Immature natural killer cell (primary cell): Measurements from ENCODE around the gene AKAP5. TPM values are rescaled to one million over a fixed set of nuclear protein-coding genes. Genes with fewer than 3 reads are reported as not detected.
A peak's percentile ranks its signal among the peaks of the same experiment; 100 is the strongest.

Experiments
- DNase-seq, 3 donors: peaks; one replicate each; pipeline ENCODE4 v3.0.0; 2022; ENCODE audit warnings: mixed read lengths in 1 of 3
- H3K27ac Mint-ChIP-seq, 6 donors: one replicate each; pipeline ENCODE4 v1.8.0; 2020; ENCODE audit warnings: mixed read lengths in 6 of 6, mild to moderate bottlenecking in 5 of 6, inconsistent platforms in 4 of 6, moderate library complexity in 3 of 6
- H3K27me3 Mint-ChIP-seq, 3 donors: one replicate each; pipeline ENCODE4 v1.8.0; 2020 to 2021; ENCODE audit warnings: low read depth in 3 of 3, mild to moderate bottlenecking in 3 of 3, mixed read lengths in 3 of 3, moderate library complexity in 3 of 3, inconsistent platforms in 1 of 3
- H3K36me3 Mint-ChIP-seq, 3 donors: one replicate each; pipeline ENCODE4 v1.8.0; 2020; ENCODE audit warnings: mixed read lengths in 3 of 3, inconsistent platforms in 2 of 3, mild to moderate bottlenecking in 2 of 3
- H3K4me1 Mint-ChIP-seq, 2 donors: one replicate each; pipeline ENCODE4 v1.8.0; 2020; ENCODE audit warnings: inconsistent platforms in 2 of 2, mild to moderate bottlenecking in 2 of 2, mixed read lengths in 2 of 2, moderate library complexity in 1 of 2
- H3K4me3 Mint-ChIP-seq, 5 donors: one replicate each; pipeline ENCODE4 v1.8.0; 2020; ENCODE audit warnings: mild to moderate bottlenecking in 5 of 5, mixed read lengths in 5 of 5, inconsistent platforms in 3 of 5, moderate library complexity in 3 of 5
- H3K9me3 Mint-ChIP-seq, 6 donors: one replicate each; pipeline ENCODE4 v1.8.0; 2020; ENCODE audit warnings: mild to moderate bottlenecking in 6 of 6, mixed read lengths in 6 of 6, inconsistent platforms in 4 of 6, moderate library complexity in 3 of 6
- polyA plus RNA-seq, 3 donors: library from polyadenylated mRNA; unstranded; fragments of 300-500 nt; fragmentation: Illumina TruSeq; gene quantifications; one replicate each; pipeline ENCODE4 v1.2.3, GENCODE V29; 2021

Gene AKAP5, protein sequence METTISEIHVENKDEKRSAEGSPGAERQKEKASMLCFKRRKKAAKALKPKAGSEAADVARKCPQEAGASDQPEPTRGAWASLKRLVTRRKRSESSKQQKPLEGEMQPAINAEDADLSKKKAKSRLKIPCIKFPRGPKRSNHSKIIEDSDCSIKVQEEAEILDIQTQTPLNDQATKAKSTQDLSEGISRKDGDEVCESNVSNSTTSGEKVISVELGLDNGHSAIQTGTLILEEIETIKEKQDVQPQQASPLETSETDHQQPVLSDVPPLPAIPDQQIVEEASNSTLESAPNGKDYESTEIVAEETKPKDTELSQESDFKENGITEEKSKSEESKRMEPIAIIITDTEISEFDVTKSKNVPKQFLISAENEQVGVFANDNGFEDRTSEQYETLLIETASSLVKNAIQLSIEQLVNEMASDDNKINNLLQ
- polyA plus RNA-seq = 1 to 10 TPM; 1.5 to 5.8 (median 4.2) TPM

DNA sequence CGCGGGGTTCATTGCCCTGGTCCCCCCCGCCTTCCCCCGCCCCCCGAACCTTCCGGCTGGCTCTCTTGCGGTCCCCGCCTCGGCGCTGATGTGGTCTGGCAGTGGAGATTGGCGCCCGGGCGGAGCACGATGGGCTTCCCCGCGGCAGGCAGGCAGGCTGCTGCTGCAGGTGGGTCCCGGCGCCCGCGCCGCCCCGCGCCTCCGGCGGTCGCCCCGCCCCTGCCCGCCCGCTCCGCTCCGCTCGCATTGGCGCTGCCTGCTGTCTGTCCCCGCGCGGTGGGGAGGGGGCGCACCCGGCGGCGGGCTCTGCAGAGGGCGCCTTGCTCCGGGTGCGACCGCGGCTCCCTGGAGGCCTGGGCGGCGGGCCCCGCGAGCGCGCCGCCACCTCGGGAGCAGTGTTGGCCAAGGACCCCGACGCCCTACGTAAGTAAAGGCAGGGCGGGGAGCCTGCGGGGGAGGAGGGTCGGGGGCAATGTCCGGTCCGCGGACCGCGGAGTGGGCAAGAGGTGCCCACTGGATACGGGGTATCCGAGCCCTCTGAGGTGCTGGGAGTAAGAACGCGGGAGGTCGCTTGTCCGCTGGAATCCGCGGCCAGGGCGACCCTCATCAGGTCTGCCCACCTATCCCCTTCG is at the start of gene AKAP5:
Gene AKAP5 (plus strand): TSS at position 309 of the 632 bp plus-strand sequence. CDS start 2,896 bp downstream, outside the sequence.
- H3K27me3 Mint-ChIP-seq = peaks cover 4 to 5% (median 5%) of the 10 kb centered on the region in 3 donors
- peaks cover 0 to 5% (median 0%) of the 10 kb centered on the region in 3 donors for H3K36me3 Mint-ChIP-seq
- peaks cover 39 to 47% of the 10 kb centered on the region in 2 donors for H3K4me1 Mint-ChIP-seq
- peak within 1 kb of the TSS; percentile 87 to 98 (median 93) for H3K4me3 Mint-ChIP-seq
- H3K9me3 Mint-ChIP-seq = no peaks in the 10 kb centered on the region
- peak; percentile 77 to 80 (median 79) for DNase-seq
- H3K27ac Mint-ChIP-seq = peak within 1 kb of the TSS; percentile 88 to 97 (median 94)

DNA sequence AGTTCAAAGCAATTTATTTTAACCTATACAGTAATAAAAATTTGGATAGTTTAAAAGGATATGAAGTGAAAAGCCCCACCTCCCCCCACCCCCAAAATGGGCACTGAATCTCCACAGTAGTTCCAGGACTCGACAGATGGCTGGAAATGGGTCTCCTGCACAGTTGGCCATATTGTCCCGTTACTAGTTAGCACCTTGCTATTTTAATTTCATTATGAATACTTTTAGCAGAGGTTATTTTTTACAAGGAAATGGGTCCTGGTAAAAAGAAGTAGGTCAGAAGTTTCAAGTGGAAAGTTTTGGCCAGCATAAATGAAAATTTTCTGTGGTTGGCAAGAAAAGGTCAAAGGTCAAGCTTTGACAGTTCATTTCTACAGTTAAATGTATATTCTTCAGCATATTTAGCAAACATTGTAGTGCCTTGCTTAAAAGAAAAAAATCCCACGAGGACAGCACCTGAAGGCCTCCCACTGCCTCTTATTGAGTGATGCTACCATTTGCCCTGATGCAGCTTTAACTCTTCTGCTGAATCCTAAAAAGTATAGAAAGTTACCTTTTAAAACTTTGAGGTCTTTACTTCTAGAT is 48.9 kb upstream of the AKAP5 start:
- H3K36me3 Mint-ChIP-seq = peaks cover 18 to 45% (median 29%) of the 10 kb centered on the region in 3 donors

DNA sequence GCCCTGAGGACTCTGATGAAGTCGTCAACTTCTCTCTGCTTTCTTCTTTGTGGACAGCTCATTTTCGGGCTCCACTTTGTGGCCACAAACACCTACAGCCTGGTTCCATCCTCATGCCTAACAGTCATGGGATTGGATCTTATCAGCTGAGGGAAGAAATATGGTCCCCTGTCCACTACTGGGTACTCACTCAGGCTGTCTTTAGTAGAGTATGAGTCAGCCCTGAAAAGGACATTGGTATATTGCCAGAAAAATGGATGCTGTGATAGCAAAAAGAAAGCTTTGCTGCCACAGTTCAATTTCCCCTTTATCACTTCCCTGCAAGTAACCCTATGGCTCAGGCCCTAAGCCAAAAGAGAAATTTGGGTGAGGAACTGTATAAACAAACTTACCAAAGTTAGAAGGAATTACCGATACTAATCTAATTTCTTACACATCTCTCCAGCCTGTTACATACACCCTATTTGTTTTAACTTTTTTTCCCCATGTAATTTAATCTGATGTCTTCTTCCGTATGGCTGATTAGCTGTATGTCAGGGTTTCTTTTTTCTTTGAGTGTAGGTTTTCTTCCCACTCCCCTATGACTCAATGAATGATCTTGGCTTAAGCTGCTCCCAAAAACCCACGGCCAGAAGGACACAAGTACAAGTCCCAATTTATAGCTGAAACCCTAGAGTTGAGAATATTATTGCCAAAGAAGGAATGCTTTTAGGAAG is 48.1 kb upstream of the AKAP5 start:
- Mint-ChIP-seq H3K36me3 (peaks cover 17 to 43% (median 26%) of the 10 kb centered on the region in 3 donors), H3K9me3 (no peaks in the 10 kb centered on the region), H3K4me1 (peaks cover 0 to 4% of the 10 kb centered on the region in 2 donors), H3K4me3 (no peak overlapping the region), H3K27ac (peak overlapping the region in 1 of 6 donors; percentile 28), H3K27me3 (peaks cover 0 to 1% (median 0%) of the 10 kb centered on the region in 3 donors)
- DNase-seq = no peak

More for the DNA sequence above, 48.9 kb upstream of the AKAP5 start:
- H3K27me3 Mint-ChIP-seq = peaks cover 0 to 1% (median 0%) of the 10 kb centered on the region in 3 donors
- no peak overlapping the region for H3K27ac Mint-ChIP-seq
- peaks cover 0 to 4% of the 10 kb centered on the region in 2 donors for H3K4me1 Mint-ChIP-seq
- no peak overlapping the region for H3K4me3 Mint-ChIP-seq
- no peak for DNase-seq
- H3K9me3 Mint-ChIP-seq = no peaks in the 10 kb centered on the region

DNA sequence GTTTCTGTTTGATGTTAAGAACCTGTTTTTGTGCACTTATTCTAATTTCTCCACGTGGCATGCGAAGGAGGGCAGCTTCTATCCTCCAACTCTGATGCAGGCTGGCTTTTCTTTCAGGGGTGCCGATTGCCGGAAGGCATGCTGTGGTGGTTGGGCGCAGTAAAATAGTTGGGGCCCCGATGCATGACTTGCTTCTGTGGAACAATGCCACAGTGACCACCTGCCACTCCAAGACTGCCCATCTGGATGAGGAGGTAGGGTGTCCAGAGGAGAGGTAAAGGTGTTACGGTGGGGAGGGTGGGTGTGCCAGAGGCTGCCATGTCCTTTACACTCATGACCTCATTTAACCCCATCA is 47.6 kb upstream of the AKAP5 start:
- Mint-ChIP-seq H3K27me3 (peaks cover 0 to 1% (median 0%) of the 10 kb centered on the region in 3 donors), H3K36me3 (peaks cover 19 to 46% (median 27%) of the 10 kb centered on the region in 3 donors), H3K4me3 (no peak overlapping the region), H3K4me1 (peaks cover 0 to 4% of the 10 kb centered on the region in 2 donors), H3K27ac (no peak overlapping the region), H3K9me3 (no peaks in the 10 kb centered on the region)
- no peak for DNase-seq

DNA sequence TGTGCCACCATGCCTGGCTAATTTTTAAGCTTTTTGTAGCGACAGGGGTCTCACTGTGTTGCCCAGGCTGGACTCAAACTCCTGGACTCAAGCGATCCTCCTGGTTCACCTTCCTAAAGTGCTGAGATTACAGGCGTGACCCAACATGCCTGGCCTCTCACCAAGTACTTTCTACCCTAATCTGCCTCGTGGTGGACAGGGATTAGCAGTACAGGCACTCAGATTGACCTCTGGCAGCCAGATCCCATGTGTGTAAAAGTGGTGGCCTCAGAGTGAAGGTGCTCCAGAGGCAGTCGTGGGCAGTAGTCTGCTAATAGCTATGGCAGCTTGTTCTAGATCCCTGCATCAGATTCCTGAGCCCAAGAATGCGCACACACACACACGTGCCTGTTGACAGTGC is 46.3 kb upstream of the AKAP5 start:
- Mint-ChIP-seq H3K36me3 (peaks cover 16 to 42% (median 27%) of the 10 kb centered on the region in 3 donors), H3K9me3 (no peaks in the 10 kb centered on the region), H3K27ac (no peak overlapping the region), H3K4me3 (no peak overlapping the region), H3K4me1 (peaks cover 0 to 4% of the 10 kb centered on the region in 2 donors), H3K27me3 (peaks cover 0 to 1% (median 0%) of the 10 kb centered on the region in 3 donors)
- no peak for DNase-seq

DNA sequence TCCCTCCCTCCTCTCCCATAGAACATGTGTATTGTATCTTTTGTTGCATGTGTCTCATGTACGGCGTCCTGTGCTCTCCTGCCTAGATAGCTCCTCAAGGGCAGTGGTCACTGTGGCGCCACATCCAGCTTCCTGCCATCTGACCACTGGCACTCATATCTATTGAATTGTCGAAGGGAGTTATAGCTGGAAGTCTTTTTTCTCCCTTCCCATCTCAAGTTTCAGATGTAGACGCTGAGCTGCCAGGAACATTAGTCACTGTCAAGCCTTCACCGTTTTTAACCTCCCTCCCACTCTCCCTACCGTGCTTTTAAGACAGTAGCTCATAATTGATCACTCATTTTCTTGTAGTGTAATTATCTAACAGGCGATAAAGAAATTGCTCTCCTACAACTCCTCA is 44.1 kb upstream of the AKAP5 start:
- no peak overlapping the region for H3K27ac Mint-ChIP-seq
- no peaks in the 10 kb centered on the region for H3K9me3 Mint-ChIP-seq
- H3K4me3 Mint-ChIP-seq = no peak overlapping the region
- H3K4me1 Mint-ChIP-seq = peaks cover 0 to 4% of the 10 kb centered on the region in 2 donors
- no peaks in the 10 kb centered on the region for H3K27me3 Mint-ChIP-seq
- peaks cover 16 to 47% (median 33%) of the 10 kb centered on the region in 3 donors for H3K36me3 Mint-ChIP-seq
- no peak for DNase-seq

DNA sequence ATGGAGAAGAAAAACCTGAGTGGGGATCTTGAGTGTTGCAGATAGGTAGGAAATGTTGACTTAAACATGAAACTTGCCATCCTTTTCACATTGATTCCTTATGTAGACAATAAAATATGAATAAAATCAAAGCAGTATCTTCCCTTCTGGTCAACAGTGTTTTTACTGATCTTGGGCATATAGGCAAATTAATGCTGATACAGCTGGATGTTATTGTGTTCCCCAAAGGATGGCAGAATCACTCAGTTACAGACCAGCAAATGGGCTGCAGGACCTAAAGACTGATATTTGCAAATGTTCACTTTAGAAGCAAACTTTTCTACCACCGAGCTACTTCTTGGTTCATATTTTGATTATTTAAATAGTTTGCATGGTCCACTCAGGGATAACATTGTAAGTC is 43.3 kb upstream of the AKAP5 start:
- Mint-ChIP-seq H3K9me3 (no peaks in the 10 kb centered on the region), H3K27me3 (no peaks in the 10 kb centered on the region), H3K27ac (no peak overlapping the region), H3K36me3 (peaks cover 16 to 45% (median 36%) of the 10 kb centered on the region in 3 donors), H3K4me3 (no peak overlapping the region), H3K4me1 (peaks cover 0 to 4% of the 10 kb centered on the region in 2 donors)
- no peak for DNase-seq

DNA sequence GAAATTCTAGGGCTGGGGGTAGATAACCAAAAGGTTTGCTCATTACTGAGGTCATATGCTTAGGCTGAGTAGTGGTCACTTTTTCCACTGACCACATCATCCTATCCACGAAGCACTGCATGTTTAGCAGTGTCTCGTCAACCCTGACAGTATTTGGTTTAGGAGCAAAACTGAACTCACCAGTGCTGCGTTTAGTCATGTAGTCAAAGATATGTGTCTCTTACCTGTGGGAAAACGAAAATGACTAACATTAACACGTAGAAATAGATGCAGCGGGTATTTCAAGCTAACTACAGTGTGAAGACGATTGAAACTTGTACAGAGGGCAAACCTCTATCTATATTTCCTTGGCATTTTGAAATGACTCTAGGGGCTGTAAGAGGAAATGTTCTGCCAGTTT is 42.5 kb upstream of the AKAP5 start:
- no peak overlapping the region for H3K4me3 Mint-ChIP-seq
- peaks cover 21 to 46% (median 35%) of the 10 kb centered on the region in 3 donors for H3K36me3 Mint-ChIP-seq
- no peaks in the 10 kb centered on the region for H3K9me3 Mint-ChIP-seq
- no peak overlapping the region for H3K27ac Mint-ChIP-seq
- no peak for DNase-seq
- no peaks in the 10 kb centered on the region for H3K27me3 Mint-ChIP-seq
- no peaks in the 10 kb centered on the region for H3K4me1 Mint-ChIP-seq

DNA sequence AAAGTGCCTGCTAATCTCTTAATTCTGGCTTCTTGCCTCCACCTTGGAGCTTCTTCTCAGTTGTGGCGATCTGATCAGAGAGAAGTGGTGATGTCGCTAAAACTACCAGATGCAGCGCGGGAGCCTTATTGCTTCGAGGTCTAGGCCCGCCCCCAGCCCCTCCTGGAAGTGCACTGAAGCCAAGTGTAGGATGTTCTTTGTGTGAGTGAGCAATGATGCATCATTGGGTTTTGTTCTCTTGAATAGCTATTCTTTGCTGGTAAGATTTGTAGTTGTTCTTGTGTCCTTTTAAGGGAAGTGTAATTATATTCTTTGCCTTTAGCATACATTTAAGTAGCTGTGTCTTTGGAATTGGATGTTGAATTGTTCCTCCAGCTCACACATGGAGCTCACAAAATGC is 41.3 kb upstream of the AKAP5 start:
- H3K27me3 Mint-ChIP-seq = no peaks in the 10 kb centered on the region
- H3K4me1 Mint-ChIP-seq = no peaks in the 10 kb centered on the region
- no peaks in the 10 kb centered on the region for H3K9me3 Mint-ChIP-seq
- H3K27ac Mint-ChIP-seq = peak overlapping the region in 1 of 6 donors; percentile 53
- H3K4me3 Mint-ChIP-seq = no peak overlapping the region
- peaks cover 26 to 49% (median 35%) of the 10 kb centered on the region in 3 donors for H3K36me3 Mint-ChIP-seq
- no peak for DNase-seq

DNA sequence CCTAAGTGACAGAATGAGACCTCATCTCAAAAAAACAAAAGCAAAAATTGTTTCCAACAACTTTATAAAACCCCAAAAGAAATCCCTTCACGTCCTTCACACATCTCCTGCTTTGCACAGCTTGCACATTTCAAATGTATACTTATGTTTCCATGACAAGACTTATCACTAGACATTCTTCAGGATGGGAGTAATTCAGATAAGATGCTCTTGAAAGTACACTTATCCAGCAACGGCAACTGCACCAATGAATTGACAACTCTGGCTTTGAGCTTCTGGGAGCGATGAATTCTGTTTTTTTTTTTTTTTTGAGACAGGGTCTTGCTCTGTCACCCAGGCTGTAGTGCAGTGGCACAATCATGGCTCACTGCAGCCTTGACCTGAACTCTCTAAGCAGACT is 30.8 kb upstream of the AKAP5 start:
- Mint-ChIP-seq H3K4me1 (peaks cover 16 to 17% of the 10 kb centered on the region in 2 donors), H3K4me3 (no peak overlapping the region), H3K27ac (no peak overlapping the region), H3K27me3 (no peaks in the 10 kb centered on the region), H3K36me3 (peaks cover 17 to 51% (median 31%) of the 10 kb centered on the region in 3 donors), H3K9me3 (no peaks in the 10 kb centered on the region)
- DNase-seq = no peak

DNA sequence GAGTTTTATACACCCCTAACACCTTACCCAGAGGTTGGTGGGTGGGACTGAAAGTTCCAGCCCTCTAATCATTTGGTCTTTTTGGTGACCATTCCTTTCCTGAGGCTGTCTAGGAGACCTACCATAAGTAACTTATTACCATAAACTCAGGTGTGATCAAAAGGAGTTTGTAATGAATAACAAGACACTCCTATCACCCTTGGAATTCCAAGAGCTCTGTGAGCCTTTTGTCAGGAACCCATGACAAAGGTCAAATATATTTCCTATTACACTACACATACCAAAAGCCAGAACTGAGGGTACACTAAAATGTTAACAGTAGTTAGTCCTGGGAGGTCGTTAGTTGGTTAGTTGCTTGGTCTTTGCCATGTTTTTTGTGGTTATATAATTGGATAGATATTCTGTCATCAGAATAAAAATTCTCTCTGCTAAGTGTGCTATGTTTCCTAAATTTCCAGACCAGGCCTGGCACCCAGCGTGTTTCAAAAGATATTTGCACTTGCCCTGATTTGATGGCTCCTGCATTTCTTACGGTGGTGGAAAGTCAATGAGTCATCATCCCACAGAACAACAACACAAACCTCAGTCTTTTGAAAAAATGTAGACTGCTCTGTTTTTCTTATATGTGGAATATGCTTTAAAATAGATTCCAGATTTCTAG is 27.0 kb upstream of the AKAP5 start:
- peak overlapping the region; percentile 24 to 87 (median 58) for H3K27ac Mint-ChIP-seq
- peak overlapping the region in 2 of 5 donors; percentile 2 to 49 for H3K4me3 Mint-ChIP-seq
- H3K27me3 Mint-ChIP-seq = no peaks in the 10 kb centered on the region
- DNase-seq = peak in 1 of 3 donors; percentile 50
- no peaks in the 10 kb centered on the region for H3K9me3 Mint-ChIP-seq
- peaks cover 13 to 50% (median 24%) of the 10 kb centered on the region in 3 donors for H3K36me3 Mint-ChIP-seq
- H3K4me1 Mint-ChIP-seq = peaks cover 18% of the 10 kb centered on the region in 2 donors

DNA sequence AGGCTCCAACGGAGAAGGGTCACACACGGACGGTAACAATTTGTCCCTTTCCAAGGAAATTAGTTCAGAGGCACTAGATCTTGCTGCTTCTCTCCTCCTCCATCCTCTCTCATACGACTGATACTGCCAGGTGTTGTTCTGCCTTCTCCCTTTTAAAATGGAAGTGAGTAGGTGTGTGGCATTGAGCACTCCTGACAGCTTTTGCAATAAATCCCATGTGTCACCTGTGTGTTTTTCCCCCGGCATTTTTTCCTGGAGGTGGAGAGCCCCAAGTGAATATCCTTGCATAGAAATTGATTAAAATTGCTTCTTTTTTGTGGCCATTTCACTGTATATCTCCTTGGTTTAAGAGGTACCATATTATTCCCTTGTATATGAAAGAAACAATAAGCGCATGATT is 26.2 kb upstream of the AKAP5 start:
- Mint-ChIP-seq H3K36me3 (peaks cover 16 to 52% (median 27%) of the 10 kb centered on the region in 3 donors), H3K9me3 (no peaks in the 10 kb centered on the region), H3K27ac (peak overlapping the region; percentile 2 to 87 (median 38)), H3K27me3 (peaks cover 0 to under 1% (median 0%) of the 10 kb centered on the region in 3 donors), H3K4me3 (peak overlapping the region in 1 of 5 donors; percentile 17), H3K4me1 (peaks cover 26% of the 10 kb centered on the region in 2 donors)
- DNase-seq = no peak

DNA sequence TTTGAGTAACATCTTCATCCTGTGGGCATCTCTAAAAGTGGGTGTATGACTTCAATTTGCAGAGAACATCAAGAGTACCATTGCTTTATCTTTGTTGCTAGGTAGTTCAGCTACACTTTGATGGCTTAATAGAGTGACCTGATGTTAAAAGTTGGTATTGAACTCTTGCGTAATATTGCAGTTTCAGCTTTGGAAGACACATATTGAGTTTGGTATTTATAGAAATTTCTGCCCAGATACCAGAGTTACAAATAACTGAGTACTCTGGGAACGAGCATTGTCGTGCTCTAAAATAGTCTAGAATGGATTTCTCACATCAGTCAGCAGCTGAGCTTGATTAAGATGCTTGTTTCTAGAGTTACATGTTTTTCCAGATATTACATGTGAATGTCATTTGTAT is 24.8 kb upstream of the AKAP5 start:
- peaks cover 12 to 47% (median 25%) of the 10 kb centered on the region in 3 donors for H3K36me3 Mint-ChIP-seq
- peaks cover 0 to 1% (median 0%) of the 10 kb centered on the region in 3 donors for H3K27me3 Mint-ChIP-seq
- H3K9me3 Mint-ChIP-seq = no peaks in the 10 kb centered on the region
- no peak overlapping the region for H3K27ac Mint-ChIP-seq
- DNase-seq = no peak
- peaks cover 40% of the 10 kb centered on the region in 2 donors for H3K4me1 Mint-ChIP-seq
- H3K4me3 Mint-ChIP-seq = no peak overlapping the region
